Kidney (tissue), 14 donors: Measurements from ENCODE around the gene TEX264. TPM values are rescaled to one million over a fixed set of nuclear protein-coding genes. Genes with fewer than 3 reads are reported as not detected.
A peak's percentile ranks its signal among the peaks of the same experiment; 100 is the strongest.

Source experiments
- DNase-seq, 5 donors: peaks; one replicate each; pipeline ENCODE4 v3.0.0-alpha.2; 2013 to 2020
- FAIRE-seq: peaks from 2 replicates; lab custom pipeline; 2012; peaks lifted over from hg19 to GRCh38; lab: Jason Lieb, UNC
- H3K27ac ChIP-seq, 2 donors: one replicate each; pipeline ENCODE4 v1.7.0; 2013; ENCODE audit warnings: low read depth in 2 of 2, low read length in 2 of 2, inconsistent platforms in 1 of 2
- H3K27me3 ChIP-seq: one replicate; pipeline ENCODE4 v1.7.1; 2013; ENCODE audit warnings: low read length, inconsistent platforms; ENCODE audit not compliant: control insufficient read depth, insufficient read depth
- H3K36me3 ChIP-seq, 3 donors: one replicate each; pipeline versions ENCODE4 v1.7.0 to v1.7.1; 2013; ENCODE audit warnings: low read length in 3 of 3, control low read depth in 1 of 3, inconsistent platforms in 1 of 3; ENCODE audit not compliant: insufficient read depth in 3 of 3, control insufficient read depth in 2 of 3
- H3K4me1 ChIP-seq, 3 donors: one replicate each; pipeline versions ENCODE4 v1.7.0 to v1.7.1; 2013; ENCODE audit warnings: low read length in 3 of 3, inconsistent platforms in 1 of 3, low read depth in 1 of 3; ENCODE audit not compliant: control insufficient read depth in 2 of 3, insufficient read depth in 2 of 3
- H3K4me3 ChIP-seq, 3 donors: one replicate each; pipeline versions ENCODE4 v1.7.0 to v1.8.1; 2013; ENCODE audit warnings: low read length in 3 of 3, control low read depth in 1 of 3, inconsistent platforms in 1 of 3
- H3K9ac ChIP-seq, 3 donors: one replicate each; pipeline versions ENCODE4 v1.7.0 to v1.7.1; 2013; ENCODE audit warnings: low read length in 3 of 3, control low read depth in 1 of 3, inconsistent platforms in 1 of 3
- H3K9me3 ChIP-seq, 3 donors: one replicate each; pipeline versions ENCODE4 v1.7.0 to v1.7.1; 2013; ENCODE audit warnings: low read length in 3 of 3, control low read depth in 1 of 3, inconsistent platforms in 1 of 3; ENCODE audit not compliant: control insufficient read depth in 2 of 3, insufficient read depth in 1 of 3
- CTCF ChIP-seq: IDR thresholded peaks from 3 replicates; pipeline ENCODE4 v1.5.1; 2012; ENCODE audit warnings: mild to moderate bottlenecking, moderate library complexity, borderline replicate concordance; ENCODE audit not compliant: insufficient read depth; ENCODE audit errors: extremely low read depth
- intact Hi-C: fragments of 100-400 bp; cut with DNase I; formaldehyde crosslinking; loops from one replicate; pipeline ENCODE4 v1.11.1; 2022
- polyA plus RNA-seq: library from polyadenylated mRNA; stranded (reverse); fragments of 350-450 nt; fragmentation: Illumina TruSeq; extraction: RNeasy Lipid Tissue Mini Kit (QIAGEN cat#74804); gene quantifications from one replicate; pipeline ENCODE4 v1.2.3, GENCODE V29; 2014; ENCODE audit warnings: low read depth, low replicate concordance; ENCODE audit not compliant: insufficient read depth
- total RNA-seq: library from RNA; stranded (reverse); fragmentation: NEBNext Ultra II Directional; extraction: Animal tissue kit (Norgen Biotek cat#: 25700); gene quantifications from one replicate; pipeline ENCODE4 v1.2.1, GENCODE V29; 2021
- donor health status: control.
- donor health status: control.
- donor health status: control.
- donor health status: control.
- donor health status: control.
- donor health status: DM: yes; HTN: yes; CAD: no.
- donor health status: Normal renal cell carcinoma (clear cell type).

The TEX264 gene
- total and polyA plus RNA-seq, 2 donors from 2014 or later: 68.0 to 208 TPM

DNA sequence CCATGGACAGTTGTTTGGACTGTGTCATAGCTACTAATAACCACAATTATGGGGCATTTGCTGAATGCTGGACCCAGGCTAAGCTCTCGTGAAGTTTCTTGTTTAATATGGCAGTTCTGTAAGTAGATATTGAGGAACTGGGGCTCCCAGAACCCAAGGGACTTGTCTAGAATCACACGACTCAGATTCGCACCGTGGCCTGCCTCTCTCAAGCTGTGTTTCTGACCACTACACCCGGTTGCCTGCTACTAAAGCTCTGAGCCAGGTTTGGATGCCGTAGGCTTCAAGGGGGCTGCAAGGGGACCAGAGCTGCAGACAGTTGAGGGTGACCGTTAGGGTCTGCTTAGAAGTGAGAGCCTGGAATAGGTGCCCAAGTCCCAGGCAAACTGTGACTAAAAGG is 11.5 kb downstream of the TEX264 start:
- Histone ChIP-seq H3K4me3 (no peak overlapping the region), H3K27ac (no peak overlapping the region), H3K27me3 (no peaks in the 10 kb centered on the region), H3K9ac (no peak overlapping the region), H3K9me3 (no peaks in the 10 kb centered on the region), H3K36me3 (peaks cover 0 to 27% (median 15%) of the 10 kb centered on the region in 3 donors), H3K4me1 (peaks cover 0 to 46% (median 16%) of the 10 kb centered on the region in 3 donors)
- TF ChIP-seq CTCF: no peak
- intact Hi-C loops: no loop called here
- DNase-seq (peak in 1 of 5 donors; percentile 38), FAIRE-seq (no peak)

- FAIRE-seq (no peak), DNase-seq (peak in 1 of 5 donors; percentile 20)
- Histone ChIP-seq H3K4me1 (peaks cover 0 to 50% (median 16%) of the 10 kb centered on the region in 3 donors), H3K36me3 (peaks cover 0 to 33% (median 23%) of the 10 kb centered on the region in 3 donors), H3K4me3 (no peak overlapping the region), H3K27ac (peak overlapping the region in 1 of 2 donors; percentile 1), H3K9me3 (no peaks in the 10 kb centered on the region), H3K27me3 (no peaks in the 10 kb centered on the region), H3K9ac (no peak overlapping the region)
- intact Hi-C loops: no loop called here
- no peak for TF ChIP-seq CTCF
Measured at GRCh38 chr3:51683566-51683965, 12.5 kb downstream of the TEX264 start.

- H3K4me3 ChIP-seq: no peak overlapping the region
- intact Hi-C loops: no loop called here
- H3K27me3 ChIP-seq: no peaks in the 10 kb centered on the region
- H3K9ac ChIP-seq: no peak overlapping the region
- H3K36me3 ChIP-seq: peaks cover 0 to 33% (median 26%) of the 10 kb centered on the region in 3 donors
- DNase-seq (no peak), FAIRE-seq (no peak)
- H3K27ac ChIP-seq: peak overlapping the region; percentile 81 to 87
- H3K4me1 ChIP-seq: peaks cover 0 to 50% (median 16%) of the 10 kb centered on the region in 3 donors
- no peak for TF ChIP-seq CTCF
- H3K9me3 ChIP-seq: no peaks in the 10 kb centered on the region
Measured at GRCh38 chr3:51684971-51685751, 14.1 kb downstream of the TEX264 start.
